ENCODE measurements around the gene PLEKHO2.

The PLEKHO2 gene

DNA sequence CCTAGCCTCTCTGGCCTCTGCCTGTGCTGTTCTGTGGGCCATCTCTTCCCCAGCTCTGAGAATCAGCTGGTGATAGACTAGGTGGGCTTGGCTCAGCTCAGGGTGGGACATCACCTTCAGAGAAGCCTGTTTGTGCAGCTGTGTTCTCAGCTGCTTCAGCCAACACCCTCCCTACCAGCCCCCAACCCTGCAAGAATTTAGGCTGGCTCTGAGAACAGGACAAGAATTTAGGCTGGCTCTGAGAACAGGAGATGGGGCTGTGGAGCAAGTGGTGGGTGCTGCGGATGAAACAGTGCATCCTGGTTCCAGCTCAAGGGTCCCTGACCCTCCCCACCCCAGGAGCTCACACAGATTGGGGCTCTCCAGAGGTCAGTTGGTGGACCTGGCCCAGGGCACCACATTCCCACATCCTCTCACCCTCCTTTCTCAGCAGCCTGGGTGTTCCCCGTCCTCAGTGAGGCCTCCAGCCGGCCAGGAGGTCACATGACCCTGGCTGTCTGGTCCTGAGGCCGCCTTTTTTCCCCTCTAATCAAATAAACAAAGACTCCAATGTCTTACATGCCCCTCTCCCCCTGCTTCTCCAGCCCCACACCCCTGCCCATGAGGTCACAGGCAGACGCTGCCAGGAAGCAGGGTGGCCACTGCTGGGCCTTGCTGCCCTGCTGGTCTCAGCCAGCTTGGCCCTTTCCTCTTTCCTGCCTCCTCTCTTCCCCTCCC, 14.9 kb downstream of the PLEKHO2 start:
- no peak for DNase-seq

DNA sequence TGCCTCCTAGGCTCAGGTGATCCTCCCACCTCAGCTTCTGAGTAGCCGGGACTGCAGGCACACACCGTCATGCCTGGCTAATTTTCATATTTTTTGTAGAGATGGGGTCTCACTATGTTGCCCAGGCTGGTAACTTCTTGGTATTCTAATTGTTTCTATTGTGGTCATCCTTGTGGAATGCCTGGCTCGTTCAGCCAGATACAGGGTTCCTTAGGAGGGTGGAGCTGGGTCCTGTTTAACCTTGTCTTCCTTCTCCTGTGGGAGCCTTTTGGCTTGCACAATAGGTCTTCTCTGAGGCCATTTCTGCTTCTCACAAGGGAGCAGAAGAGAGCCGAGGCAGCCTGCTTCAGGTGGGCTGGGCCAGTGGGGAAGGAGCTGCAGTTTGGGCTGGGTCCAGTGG, 15.7 kb downstream of the PLEKHO2 start:
- no peak for DNase-seq

DNA sequence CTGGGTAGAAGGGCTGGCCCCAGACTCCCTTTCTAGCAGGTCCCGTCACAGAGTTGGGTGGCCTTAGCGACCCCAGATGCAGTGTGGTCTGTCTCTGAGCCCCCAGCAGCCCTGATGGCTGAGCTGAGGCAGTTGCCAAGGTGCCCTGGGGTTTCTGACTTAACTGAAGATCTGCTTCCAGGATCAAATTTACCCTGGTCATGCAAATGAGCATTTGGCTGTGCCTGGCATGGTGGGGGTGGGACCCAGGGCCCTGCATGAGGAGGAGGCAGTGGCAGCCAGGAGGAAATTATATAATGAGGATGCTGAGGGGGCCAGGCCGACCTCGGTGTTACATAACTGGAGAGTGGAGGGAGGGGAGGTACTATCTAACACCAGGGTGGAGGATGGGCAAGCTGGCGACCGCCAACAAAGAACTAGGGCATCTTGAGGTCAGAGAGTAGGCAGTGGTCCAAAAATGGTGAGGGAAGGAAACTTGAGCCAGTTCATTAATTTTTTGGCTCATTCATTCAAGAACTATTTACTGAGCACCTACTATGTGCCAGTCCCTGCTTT, 16.4 kb downstream of the PLEKHO2 start:
- DNase-seq: no peak

DNA sequence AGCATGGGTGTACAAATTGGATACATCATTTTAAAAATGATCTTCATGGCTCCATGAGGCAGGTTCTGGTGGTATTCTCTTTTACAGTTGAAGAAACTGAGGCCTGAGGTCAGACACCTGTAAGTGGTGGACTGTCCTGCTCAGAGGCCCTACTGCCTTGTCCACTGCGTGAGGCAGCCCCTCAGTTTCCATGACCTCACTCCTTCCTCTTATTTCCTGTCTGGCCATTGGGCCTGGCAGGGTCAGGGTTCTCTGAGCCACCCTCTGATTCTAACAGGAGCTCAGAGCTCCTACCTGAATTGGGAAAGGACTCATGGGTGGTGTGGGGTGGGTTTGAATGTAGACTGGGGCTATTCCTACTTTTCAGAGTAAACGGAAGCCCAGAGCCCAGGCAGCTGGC, 17.5 kb downstream of the PLEKHO2 start:
- no peak for DNase-seq

DNA sequence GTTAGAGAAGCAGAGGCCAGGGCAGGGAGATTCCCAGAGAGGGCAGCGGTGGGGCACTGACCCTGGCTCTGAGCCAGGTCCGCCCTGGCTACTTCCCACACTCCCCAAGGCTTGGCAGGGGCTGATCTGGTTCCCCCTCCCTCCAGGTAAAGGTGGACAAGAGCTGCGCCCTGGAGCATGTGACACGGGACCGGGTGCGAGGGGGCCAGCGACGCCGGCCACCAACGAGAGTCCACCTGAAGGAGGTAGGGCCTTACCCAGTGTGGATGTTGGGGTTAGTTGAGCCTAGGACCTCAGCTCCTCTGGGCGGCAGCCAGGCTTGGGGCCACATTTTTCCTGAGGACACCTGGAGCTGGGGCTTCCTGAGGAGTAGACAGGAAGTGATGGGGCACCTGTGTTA, 19.6 kb downstream of the PLEKHO2 start:
- DNase-seq: no peak

DNA sequence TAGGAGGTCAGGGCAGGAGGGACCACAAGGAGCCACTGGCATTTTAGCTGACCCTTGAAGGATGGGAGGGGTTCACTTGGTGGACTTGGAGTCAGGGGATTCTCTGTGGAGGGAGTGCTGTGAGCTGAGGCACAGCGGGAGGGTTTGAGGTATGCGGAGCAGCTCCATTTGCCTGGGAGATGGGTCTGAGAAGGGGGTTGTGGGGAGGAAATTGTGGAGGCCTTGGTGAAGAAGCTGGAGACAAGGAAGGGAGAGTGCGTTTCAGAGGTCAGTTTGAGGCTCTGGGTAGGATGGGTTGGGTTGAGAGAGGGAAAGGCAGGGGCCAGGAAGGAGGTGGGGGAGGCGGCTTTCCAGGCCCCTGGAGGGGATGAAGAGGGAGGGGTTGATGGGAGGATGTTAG, 20.2 kb downstream of the PLEKHO2 start:
- no peak for DNase-seq

DNA sequence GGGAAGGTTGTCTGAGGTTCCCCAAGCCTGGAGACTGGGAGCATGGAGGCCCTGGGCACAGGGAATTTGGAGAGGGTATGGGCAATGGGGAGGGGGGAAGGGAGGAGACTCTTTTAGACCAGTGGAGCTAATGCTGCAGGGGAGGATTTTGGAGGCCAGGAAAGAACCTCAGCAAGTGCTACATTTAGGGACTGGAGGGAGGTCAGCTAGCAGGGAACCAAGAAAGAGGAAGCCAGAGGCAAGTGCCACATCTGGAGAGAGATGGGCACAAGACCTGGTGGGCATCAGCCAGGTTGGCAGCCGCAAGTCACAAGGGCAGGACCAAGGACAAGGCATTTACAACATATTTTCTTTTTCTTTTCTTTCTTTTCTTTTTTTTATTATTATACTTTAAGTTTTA, 20.7 kb downstream of the PLEKHO2 start:
- no peak for DNase-seq

DNA sequence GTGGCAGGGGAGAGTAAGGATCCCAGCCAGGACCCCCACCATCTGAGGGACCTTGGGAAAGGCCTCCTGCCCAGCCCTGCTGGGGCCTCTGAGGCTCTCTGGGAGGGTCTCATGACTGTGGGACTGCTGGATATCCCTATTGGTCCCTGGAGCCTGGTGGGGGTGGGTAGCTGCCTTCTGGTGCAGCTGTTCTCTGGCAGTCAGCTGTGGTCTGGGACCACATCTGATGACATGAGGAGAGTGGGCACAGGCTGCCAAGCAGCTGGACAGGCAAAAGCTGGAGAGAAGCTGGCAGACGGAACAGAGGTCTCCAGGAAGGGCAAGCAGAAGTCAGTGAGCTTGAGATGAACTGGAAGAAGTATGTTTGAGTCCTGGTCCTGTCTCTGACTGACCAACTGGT, 22.4 kb downstream of the PLEKHO2 start:
- no peak for DNase-seq

DNA sequence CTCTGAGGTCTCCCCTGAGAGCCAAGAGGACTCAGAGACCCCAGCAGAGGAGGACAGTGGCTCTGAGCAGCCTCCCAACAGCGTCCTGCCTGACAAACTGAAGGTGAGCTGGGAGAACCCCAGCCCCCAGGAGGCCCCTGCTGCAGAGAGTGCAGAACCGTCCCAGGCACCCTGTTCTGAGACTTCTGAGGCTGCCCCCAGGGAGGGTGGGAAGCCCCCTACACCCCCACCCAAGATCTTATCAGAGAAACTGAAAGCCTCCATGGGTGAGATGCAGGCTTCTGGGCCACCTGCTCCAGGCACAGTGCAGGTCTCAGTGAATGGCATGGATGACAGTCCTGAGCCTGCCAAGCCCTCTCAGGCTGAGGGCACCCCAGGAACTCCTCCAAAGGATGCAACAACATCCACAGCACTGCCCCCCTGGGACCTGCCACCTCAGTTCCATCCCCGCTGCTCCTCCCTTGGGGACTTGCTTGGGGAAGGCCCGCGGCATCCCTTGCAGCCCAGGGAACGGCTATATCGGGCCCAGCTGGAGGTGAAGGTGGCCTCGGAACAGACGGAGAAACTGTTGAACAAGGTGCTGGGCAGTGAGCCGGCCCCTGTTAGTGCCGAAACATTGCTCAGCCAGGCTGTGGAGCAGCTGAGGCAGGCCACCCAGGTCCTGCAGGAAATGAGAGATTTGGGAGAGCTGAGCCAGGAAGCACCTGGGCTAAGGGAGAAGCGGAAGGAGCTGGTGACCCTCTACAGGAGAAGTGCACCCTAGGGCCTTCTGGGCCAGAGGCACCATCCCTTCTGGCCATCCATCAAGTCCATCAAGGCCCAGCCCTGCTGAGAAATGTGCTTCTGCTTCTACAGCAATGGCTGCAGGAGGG, 23.6 kb downstream of the PLEKHO2 start:
- no peak for DNase-seq

DNA sequence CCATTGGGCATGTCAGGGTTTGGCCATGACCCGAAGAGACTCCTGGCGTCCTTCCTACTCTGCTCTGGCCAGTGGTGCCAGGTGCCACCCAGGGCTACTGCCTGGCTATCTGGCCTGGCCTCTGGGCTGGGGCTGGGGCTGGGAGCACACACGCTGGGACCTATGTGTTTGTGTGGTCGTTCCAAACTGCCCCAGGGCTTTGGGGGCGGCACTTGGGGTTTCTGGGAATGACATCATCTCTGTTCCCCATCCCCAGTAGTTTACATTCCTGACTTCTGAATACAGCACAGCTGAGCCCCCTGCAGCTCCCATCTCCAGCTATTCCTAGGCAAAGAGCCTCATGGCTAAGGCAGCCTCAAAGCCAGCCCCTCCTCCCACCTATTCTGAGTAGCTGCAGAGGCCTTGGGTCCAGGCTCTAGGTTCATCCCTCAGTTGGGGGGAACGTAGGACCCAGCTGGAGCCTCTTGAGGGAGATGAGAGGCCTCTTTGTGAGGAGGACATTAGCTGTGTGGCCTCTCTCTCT, 24.3 kb downstream of the PLEKHO2 start:
- DNase-seq: no peak

DNA sequence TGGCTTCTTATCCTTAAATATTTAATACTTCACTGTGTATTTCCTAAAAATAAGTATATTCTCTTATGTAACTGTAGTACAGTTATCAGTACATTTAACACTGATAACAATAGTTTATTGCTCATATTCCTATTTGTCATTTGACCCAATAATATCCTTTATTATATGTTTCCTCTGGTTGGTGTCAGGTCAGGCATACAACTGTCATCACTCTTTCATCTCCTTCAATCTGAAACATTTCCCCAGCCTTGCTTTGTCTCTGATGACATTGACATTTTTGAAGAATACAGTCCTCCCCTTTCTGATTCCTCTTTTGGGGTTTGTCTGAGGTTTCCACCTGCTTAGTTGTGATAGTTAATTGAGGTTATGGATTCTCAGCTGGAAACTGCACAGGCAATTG, 27.8 kb downstream of the PLEKHO2 start:
- no peak for DNase-seq

DNA sequence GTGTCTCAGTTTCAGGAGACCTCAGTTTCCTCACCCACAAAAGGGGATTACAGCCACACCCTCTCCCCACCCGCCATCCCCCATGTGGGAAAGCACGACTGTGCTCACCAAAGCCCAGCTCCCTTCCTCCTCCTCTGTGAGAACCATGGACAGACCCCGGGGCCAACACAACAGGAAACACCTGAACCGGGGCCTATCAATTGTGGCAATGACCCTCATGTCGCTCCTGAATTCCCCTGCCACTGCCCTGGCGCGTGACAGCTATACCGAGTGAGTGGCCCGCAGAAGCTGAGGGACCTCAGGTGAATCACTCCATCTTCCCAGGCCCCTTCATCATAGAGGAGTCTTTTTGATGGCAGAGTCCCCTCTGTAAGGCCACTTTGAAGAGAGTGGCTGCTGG, 28.6 kb downstream of the PLEKHO2 start:
- DNase-seq: no peak

DNA sequence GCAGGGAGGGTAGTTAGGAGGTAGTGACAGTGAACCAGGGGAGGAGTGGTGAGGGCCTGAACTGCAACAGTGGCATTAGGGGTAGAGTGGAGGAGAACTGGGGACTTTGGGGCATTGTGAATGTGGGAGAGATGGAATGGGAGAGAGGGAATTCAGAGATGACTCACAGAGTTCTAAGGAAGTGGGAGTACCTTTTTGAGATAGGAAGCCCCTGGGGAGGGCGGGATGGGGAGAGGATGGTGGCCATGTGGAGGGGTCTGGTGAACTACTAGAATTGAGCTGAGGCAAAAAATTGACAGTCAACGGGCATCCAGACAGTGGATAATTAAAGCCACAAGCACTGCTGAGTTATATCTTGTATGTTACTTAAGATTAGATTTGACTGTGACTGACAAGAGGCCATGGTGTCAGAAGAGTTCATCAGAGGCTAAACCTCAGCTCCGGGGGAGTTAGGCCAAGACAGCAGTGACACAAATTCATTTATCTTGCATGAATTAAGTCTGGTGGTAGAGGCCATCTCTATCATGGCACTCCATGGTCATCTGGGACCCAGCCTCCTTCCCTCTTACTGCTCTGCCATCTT, 34.0 kb downstream of the PLEKHO2 start:
- DNase-seq: no peak

DNA sequence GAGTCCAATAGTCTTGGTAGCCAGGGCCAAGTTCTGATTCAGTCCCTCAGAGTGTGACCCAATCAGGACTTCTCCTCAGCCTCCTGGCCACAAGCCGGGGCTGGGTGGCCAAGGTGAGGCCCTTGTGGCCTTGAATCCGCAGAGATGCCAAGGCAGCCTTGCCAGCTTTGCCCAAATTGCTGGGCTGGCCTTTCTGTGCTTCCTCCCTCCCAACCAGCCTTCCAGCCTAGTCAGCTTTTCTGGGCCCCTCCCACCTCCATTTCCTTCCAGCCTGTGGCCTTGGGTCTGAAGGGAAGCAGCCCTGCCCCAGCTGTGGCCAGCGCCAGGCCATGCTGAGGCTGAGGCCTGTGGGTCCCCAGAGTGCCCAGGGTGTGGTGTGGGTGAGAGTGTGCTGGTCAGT, 35.7 kb downstream of the PLEKHO2 start:
- no peak for DNase-seq

DNA sequence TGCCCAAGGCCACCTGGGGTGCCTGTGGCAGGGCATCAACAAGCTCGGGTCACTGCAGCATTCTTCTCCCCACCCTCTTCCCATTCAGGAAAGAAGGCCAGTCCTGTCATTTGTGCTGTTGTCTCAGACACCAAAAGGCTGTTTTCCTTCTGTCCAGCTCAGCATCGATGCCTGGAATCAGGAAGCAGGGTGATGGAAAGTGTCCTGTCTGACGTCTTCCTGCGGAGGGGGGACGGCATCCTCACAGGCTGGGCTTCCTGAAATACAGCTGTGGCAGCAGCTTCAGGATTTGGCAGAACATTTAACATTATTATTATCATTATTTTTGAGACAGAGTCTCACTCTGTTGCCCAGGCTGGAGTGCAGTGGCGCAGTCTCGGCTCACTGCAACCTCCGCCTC, 37.0 kb downstream of the PLEKHO2 start:
- no peak for DNase-seq

DNA sequence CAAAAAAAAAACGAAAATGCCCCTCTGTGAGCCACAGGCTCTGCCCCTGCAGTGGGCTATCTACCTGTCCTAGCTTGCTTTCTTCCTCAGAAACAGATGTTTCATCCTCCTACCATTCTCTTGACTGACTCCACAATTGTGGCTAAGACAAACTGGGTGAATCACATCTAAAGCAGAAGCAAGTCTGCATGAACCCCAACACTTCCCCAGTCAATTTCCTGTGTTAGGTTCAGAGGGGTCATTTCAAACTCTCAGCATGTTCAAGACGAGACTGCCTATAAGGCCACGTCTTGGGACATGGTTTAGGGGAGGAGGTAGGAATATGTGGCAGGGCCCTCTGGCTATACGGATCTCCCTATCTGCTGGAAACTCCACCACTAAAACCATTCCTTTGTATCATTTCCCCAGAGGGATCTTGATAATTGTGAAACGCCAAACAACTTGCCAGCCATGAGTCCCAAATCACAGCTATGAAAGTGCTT, 41.4 kb downstream of the PLEKHO2 start:
- no peak for DNase-seq

DNA sequence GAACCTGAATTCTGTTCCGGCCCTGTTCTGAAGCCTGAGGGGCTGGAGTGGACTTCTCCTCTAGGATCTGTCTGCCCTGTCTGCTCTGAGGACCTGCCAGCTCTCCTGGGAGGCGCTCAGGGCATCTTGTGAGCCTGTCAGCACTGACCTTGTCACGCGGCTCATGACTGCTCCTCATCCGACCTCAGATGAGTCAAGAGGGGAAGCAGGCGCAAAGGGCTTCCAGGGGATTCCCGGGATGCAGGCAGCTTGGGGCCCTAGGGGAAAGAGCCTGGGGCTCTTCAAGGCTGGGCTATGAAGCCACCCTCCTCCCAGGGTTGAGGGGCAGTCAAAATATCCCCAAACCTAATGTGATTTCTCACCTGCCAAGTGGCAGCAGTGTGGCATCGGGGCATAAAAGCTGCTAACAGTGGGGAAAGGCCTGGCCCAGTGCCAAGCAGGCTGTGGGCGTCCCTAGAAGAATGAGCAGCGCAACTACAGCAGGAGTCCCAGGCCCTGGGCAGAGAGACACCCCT, 42.3 kb downstream of the PLEKHO2 start:
- no peak for DNase-seq

DNA sequence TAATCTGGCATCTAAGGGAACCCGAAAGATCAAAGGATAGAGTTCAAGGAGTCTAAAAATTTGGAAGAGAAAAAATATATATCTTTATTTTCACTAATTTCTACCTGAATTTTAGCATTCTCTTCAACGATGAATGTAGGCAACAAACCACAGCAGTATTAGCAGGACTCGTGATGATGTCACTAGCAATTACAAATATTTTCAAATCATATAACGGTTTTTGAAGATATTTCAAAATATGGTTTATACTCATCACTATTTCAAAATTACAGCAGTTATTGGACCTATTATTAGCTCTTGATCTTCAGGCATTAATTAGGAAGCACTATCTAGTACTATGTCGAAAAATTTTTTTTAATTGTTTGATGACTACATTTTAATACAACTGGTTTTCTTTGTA, 43.0 kb downstream of the PLEKHO2 start:
- no peak for DNase-seq

DNA sequence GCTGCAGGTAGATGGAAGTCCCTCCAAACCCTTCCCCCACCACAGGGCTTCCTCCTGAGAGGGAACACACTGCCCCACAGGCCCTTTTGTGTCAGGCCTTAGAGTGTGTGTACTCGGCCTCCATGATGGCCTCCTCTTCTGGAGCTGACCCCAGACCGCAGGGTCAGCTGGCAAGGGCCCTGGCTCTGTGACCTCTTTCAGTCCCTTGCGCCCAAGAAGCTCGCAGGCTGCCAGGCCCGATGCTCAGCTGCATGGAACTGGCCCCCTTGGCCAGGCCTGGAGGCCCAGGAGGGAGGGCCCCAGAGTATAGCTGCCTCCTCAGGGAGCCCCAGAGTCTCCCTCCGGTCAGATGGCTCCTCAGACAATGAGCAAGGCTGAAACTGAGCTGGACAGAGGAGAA, 46.6 kb downstream of the PLEKHO2 start:
- DNase-seq: no peak

DNA sequence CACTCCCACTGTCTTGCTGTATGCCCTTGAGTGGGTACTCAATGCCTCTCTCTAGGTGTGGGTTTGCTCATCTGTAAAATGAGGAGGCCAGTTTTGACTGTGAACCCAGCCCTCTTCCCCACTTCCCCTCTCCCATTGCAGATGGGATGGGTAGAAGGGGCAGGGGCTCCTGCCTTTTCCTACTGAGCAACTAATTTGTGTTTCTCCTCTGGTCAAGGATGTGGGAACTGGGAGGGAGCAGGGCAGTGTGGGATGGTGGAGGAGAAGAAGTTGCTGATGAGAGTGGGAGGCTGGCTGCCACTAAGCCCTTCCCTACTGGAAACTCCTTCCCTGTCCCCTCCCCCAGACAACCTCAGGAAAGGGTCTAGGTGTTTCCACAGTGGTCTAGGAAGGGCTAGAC, 49.8 kb downstream of the PLEKHO2 start:
- no peak for DNase-seq

DNA sequence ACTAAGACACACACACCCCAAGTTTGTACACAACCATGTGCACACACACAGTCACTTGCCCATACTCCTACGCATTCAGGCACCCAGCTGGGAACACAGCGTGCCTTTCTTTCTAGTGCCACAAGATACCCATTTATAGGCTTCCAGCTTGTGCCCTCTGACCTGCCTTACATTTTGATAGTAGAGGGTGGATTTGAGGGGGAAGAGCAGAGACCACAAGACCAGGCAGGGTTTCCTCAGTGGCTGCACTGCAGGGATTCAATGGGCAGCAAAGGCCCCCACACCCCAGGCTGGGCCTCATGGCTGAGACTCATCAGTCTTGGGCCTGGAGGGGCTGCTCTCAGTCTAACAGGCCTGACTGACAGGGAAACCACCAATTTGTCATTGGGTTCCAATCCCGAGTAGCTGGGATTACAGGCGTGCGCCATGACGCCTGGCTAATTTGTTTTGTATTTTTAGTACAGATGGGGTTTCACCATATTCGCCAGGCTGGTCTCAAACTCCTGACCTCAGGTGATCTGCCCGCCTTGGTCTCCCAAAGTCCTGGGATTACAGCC, 51.2 kb downstream of the PLEKHO2 start:
- no peak for DNase-seq

DNA sequence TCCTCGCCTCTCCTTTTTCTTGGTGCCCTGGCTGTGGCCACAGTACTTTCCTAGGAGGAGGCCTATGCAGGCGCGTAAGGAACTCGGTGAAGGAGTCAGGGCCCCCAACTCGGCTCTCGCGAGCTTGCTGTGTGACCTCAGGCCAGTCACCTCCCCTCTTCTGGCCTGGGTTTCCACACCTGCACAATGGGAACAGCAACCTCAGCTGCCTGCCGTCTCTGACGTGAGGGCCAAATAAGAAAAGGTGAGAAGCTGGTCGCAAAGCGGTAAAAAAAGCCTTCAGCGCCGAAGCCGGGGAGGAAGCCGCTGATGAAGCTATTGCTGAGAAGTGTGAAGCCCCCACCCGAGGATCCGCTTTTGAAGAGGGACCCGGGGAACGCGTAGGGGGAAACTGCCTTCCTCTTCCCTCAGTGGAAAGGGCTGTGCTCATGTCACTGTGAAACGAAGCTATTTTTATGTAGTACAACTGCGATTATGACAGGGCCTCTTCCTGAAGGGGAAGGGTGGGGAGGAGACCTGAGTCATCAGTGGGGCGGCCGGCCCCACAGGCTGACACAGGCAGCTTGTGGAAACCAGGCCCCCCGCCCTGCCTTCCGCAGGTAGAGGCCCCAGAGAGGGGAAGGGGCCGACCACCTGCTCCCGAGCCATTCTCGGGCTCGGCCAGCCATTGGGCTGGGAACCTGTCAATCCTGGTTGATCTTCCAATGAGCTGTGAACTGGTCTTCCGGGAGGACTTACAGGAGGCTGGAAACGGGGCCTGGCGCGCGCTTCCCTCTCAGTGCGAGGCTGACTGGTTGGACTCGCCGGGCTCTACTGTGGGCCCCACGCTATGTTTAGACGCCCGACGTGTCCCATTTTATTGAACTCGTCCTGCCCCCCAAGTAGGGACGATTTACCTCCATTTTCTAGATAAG, 52.0 kb downstream of the PLEKHO2 start:
- no peak for DNase-seq
